Peyer's patch (tissue), 4 donors: ENCODE data around the gene C6orf141. TPM values are rescaled to one million over a fixed set of nuclear protein-coding genes. Genes with fewer than 3 reads are reported as not detected.

Source experiments
- DNase-seq, 3 donors: peaks; one replicate each; pipeline ENCODE4 v3.0.0-alpha.2; 2017 to 2019
- H3K27ac ChIP-seq, 4 donors: fragments of 200-600 bp; sonication (generic); one replicate each; pipeline ENCODE4 v1.5.1; 2016 to 2019
- H3K27me3 ChIP-seq, 2 donors: fragments of 200-600 bp; sonication (generic); one replicate each; pipeline ENCODE4 v1.5.1; 2019
- H3K36me3 ChIP-seq, 3 donors: fragments of 200-600 bp; sonication (generic); one replicate each; pipeline ENCODE4 v1.5.1; 2016 to 2019
- H3K4me1 ChIP-seq, 4 donors: fragments of 200-600 bp; sonication (generic); one replicate each; pipeline ENCODE4 v1.5.1; 2016 to 2019
- H3K4me3 ChIP-seq, 4 donors: fragments of 200-600 bp; sonication (generic); 1 replicate in 3 of 4; 2 replicates in 1 of 4; pipeline ENCODE4 v1.5.1; 2016 to 2019; ENCODE audit warnings: mild to moderate bottlenecking in 1 of 4
- H3K9me3 ChIP-seq, 4 donors: fragments of 200-600 bp; sonication (generic); one replicate each; pipeline ENCODE4 v1.5.1; 2016 to 2019; ENCODE audit warnings: mild to moderate bottlenecking in 1 of 4
- CTCF ChIP-seq, 6 experiments: fragments of 450-650 bp in 4 of 6; fragments of 200-600 bp in 2 of 6; sonication (generic) in 1 of 6; IDR thresholded peaks; one replicate each; pipeline ENCODE4 v1.5.1; 2017 to 2019; ENCODE audit warnings: antibody characterized with exemption in 6 of 6, mild to moderate bottlenecking in 3 of 6, moderate library complexity in 1 of 6
- POLR2A ChIP-seq, 2 donors: fragments of 450-650 bp; IDR thresholded peaks; one replicate each; pipeline ENCODE4 v1.5.1; 2017; ENCODE audit warnings: antibody characterized with exemption in 2 of 2, mild to moderate bottlenecking in 2 of 2, moderate library complexity in 2 of 2
- total RNA-seq, 4 donors: library from RNA; depleted of rRNA; stranded (reverse); fragments of >200 nt; gene quantifications; one replicate each; pipeline ENCODE4 v1.1.0, GENCODE V29; 2016

The C6orf141 gene
- total RNA-seq, 4 donors from 2014 or later = 4.9 to 8.6 (median 8.2) TPM; not detected in 1

GRCh38 chr6:49553384-49553783 lies 2.9 kb downstream of the C6orf141 start:
- H3K27me3 ChIP-seq = no peaks in the 10 kb centered on the region
- TF ChIP-seq POLR2A (IDR thresholded peaks at IDR 0.05) (no peak), CTCF (IDR thresholded peaks at IDR 0.05) (no peak)
- DNase-seq = no peak
- H3K4me3 ChIP-seq = no peak overlapping the region
- no peak overlapping the region for H3K27ac ChIP-seq
- no peaks in the 10 kb centered on the region for H3K9me3 ChIP-seq
- peaks cover 0 to 16% (median 2%) of the 10 kb centered on the region in 4 donors for H3K4me1 ChIP-seq
- H3K36me3 ChIP-seq = no peaks in the 10 kb centered on the region

- Histone ChIP-seq H3K36me3 (no peaks in the 10 kb centered on the region), H3K4me3 (no peak overlapping the region), H3K27me3 (no peaks in the 10 kb centered on the region), H3K9me3 (no peaks in the 10 kb centered on the region), H3K4me1 (peaks cover 0 to 11% (median under 1%) of the 10 kb centered on the region in 4 donors), H3K27ac (peak overlapping the region in 1 of 4 donors; percentile 47)
- TF ChIP-seq CTCF (IDR thresholded peaks at IDR 0.05) (no peak), POLR2A (IDR thresholded peaks at IDR 0.05) (no peak)
- DNase-seq = no peak
Measured at GRCh38 chr6:49555951-49556350, 5.5 kb downstream of the C6orf141 start.

- DNase-seq = peak in 1 of 3 donors; percentile 80
- TF ChIP-seq POLR2A (IDR thresholded peaks at IDR 0.05) (no peak), CTCF (IDR thresholded peaks at IDR 0.05) (no peak)
- peak overlapping the region in 1 of 4 donors; percentile 67 for H3K27ac ChIP-seq
- no peak overlapping the region for H3K4me3 ChIP-seq
- H3K4me1 ChIP-seq = peaks cover 0 to 6% (median 0%) of the 10 kb centered on the region in 4 donors
- H3K9me3 ChIP-seq = no peaks in the 10 kb centered on the region
- H3K27me3 ChIP-seq = no peaks in the 10 kb centered on the region
- H3K36me3 ChIP-seq = no peaks in the 10 kb centered on the region
Measured at GRCh38 chr6:49556429-49556837, 6.0 kb downstream of the C6orf141 start.

- no peaks in the 10 kb centered on the region for H3K36me3 ChIP-seq
- DNase-seq = no peak
- no peak for TF ChIP-seq CTCF (IDR thresholded peaks at IDR 0.05)
- TF ChIP-seq POLR2A (IDR thresholded peaks at IDR 0.05) = no peak
- H3K27ac ChIP-seq = peak overlapping the region in 1 of 4 donors; percentile 67
- no peak overlapping the region for H3K4me3 ChIP-seq
- no peaks in the 10 kb centered on the region for H3K4me1 ChIP-seq
- H3K27me3 ChIP-seq = no peaks in the 10 kb centered on the region
- H3K9me3 ChIP-seq = no peaks in the 10 kb centered on the region
Measured at GRCh38 chr6:49557177-49557576, 6.7 kb downstream of the C6orf141 start.

GRCh38 chr6:49558238-49558637 lies 7.8 kb downstream of the C6orf141 start:
- Histone ChIP-seq H3K27ac (no peak overlapping the region), H3K27me3 (no peaks in the 10 kb centered on the region), H3K4me3 (no peak overlapping the region), H3K4me1 (no peaks in the 10 kb centered on the region), H3K36me3 (no peaks in the 10 kb centered on the region), H3K9me3 (no peaks in the 10 kb centered on the region)
- no peak for TF ChIP-seq POLR2A (IDR thresholded peaks at IDR 0.05)
- TF ChIP-seq CTCF (IDR thresholded peaks at IDR 0.05) = no peak
- no peak for DNase-seq
